ENCODE results near the gene RPLP2. TPM values are rescaled to one million over a fixed set of nuclear protein-coding genes. Genes with fewer than 3 reads are reported as not detected.

Gene RPLP2
- total and polyA plus RNA-seq, 2 donors (not counting 1 experiment from before 2014, with no cell fraction given), result 525 to 3,947 TPM

DNA sequence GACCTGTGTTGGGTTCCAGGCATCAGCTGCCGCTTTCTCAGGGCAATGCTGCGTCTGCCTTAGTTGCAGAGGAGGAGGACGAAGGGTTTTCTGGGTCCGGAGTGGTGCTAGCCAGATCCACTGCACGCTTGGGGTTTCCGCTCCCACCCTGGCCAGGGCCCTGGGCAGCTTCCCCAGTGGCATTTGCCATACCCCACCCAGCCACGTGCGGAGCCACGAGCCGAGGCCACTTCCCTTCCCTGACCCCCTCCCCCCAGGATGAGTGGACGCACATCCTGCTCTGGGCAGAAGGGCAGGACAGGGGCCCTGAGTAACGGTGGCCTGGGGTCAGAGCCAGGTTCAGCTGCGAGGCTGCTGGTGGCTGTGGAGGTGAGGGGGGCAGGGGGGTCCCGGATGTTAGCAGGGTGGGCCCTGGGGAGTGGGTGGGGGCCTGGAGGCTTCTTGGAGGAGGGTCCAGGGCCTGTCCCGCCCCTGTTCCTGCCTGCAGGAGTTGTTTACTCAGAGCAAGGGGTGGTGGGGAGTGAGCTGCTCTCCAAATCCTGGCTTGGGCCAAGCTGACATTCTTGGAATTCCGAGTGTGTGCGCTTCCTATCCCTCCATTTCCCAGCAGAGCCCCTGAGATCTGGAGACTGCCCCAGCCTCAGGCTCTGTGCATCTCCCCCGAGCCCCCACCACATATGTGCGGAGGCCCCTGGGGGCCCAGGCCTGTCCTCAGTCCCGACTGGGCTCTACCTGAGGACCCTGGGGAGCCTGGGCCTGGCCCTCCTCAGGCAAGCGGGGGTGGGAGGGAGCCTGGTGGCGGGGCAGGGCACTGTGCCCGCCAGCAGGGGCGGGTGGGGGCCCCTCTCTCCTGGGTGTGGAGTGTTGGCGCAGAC, 34.3 kb downstream of the RPLP2 start:
- Histone ChIP-seq H3K4me1 (ENCODE audit: control insufficient read depth in 2 of 2, insufficient read depth in 2 of 2, low read length in 2 of 2) (peaks cover 35 to 49% of the 10 kb centered on the region in 2 donors), H2AFZ (ENCODE audit: insufficient read depth, low read depth, low read length, poor library complexity, severe bottlenecking) (no peak overlapping the region), H3K79me2 (ENCODE audit: control insufficient read depth, insufficient read depth, low read length) (peaks cover 20% of the 10 kb centered on the region), H4K20me1 (ENCODE audit: control insufficient read depth, insufficient read depth, low read length, poor library complexity, severe bottlenecking) (peaks cover 36% of the 10 kb centered on the region), H3K9me3 (ENCODE audit: control extremely low read depth in 1 of 3, control insufficient read depth in 2 of 3, insufficient read depth in 1 of 3, low read length in 2 of 3) (no peaks in the 10 kb centered on the region), H3K27ac (ENCODE audit: low read length in 2 of 2) (no peak overlapping the region), H3K36me3 (replicated peaks in 1 of 2; ENCODE audit: control extremely low read depth in 1 of 2, control insufficient read depth in 1 of 2, extremely low read depth in 1 of 2, insufficient read depth in 2 of 2, low read length in 1 of 2) (peaks cover 0 to 10% of the 10 kb centered on the region in 2 experiments), H3K4me2 (replicated peaks; ENCODE audit: low read depth, low read length, poor library complexity, severe bottlenecking) (peak overlapping the region; percentile 88), H3K9ac (ENCODE audit: low read length) (peak overlapping the region; percentile 85), H3K4me3 (ENCODE audit: control extremely low read depth in 1 of 5, extremely low read depth in 1 of 5, insufficient read depth in 1 of 5, low read depth in 2 of 5, low read length in 4 of 5) (peak overlapping the region in 1 of 5 experiments; percentile 72), H3K27me3 (replicated peaks in 1 of 4; ENCODE audit: control extremely low read depth in 1 of 4, control insufficient read depth in 3 of 4, insufficient read depth in 4 of 4, low read length in 3 of 4) (peaks cover 0 to 45% (median 11%) of the 10 kb centered on the region in 4 experiments)
- ChIA-PET POLR2A (interaction anchor here (0.6 to 5.2 kb wide), 9 partner anchors 9 to 434 kb away, joined by 3 to 29 read pairs (median 6); partner anchors contain the start of genes CD151, CRACR2B, PNPLA2 and RPLP2), CTCF (interaction anchor here (1.1 to 1.6 kb wide), 3 partner anchors 11 to 45 kb away, joined by 3 to 6 read pairs (median 3); partner anchors contain the start of gene CD151)
- no peak for ATAC-seq (ENCODE audit: low read depth)
- H3K4me3 Mint-ChIP-seq, result peak overlapping the region; percentile 83
- 15% methylated on average over 17 of the region's 25 CpGs for WGBS (ENCODE audit: insufficient coverage)
- intact Hi-C loops (cut with micrococcal nuclease), result loop anchor here (2.0 to 5.0 kb wide), 2 partner anchors 67 to 1008 kb away; partner anchors contain the start of genes CHID1 and LSP1
- no peaks in the 10 kb centered on the region for H3K27me3 Mint-ChIP-seq
- H3K4me1 Mint-ChIP-seq, result peaks cover 32% of the 10 kb centered on the region
- DNase-seq, result peak; percentile 39
- no peak for TF ChIP-seq EZH2 (IDR thresholded peaks at IDR 0.05; ENCODE audit: borderline replicate concordance, insufficient read depth, low read depth, low read length, poor library complexity, severe bottlenecking)
- TF ChIP-seq, protein P1, sequence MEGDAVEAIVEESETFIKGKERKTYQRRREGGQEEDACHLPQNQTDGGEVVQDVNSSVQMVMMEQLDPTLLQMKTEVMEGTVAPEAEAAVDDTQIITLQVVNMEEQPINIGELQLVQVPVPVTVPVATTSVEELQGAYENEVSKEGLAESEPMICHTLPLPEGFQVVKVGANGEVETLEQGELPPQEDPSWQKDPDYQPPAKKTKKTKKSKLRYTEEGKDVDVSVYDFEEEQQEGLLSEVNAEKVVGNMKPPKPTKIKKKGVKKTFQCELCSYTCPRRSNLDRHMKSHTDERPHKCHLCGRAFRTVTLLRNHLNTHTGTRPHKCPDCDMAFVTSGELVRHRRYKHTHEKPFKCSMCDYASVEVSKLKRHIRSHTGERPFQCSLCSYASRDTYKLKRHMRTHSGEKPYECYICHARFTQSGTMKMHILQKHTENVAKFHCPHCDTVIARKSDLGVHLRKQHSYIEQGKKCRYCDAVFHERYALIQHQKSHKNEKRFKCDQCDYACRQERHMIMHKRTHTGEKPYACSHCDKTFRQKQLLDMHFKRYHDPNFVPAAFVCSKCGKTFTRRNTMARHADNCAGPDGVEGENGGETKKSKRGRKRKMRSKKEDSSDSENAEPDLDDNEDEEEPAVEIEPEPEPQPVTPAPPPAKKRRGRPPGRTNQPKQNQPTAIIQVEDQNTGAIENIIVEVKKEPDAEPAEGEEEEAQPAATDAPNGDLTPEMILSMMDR (IDR thresholded peaks at IDR 0.05), result no peak
- H3K27ac Mint-ChIP-seq, result peak overlapping the region; percentile 53
- H3K9me3 Mint-ChIP-seq (ENCODE audit: insufficient read depth), result no peaks in the 10 kb centered on the region
